ENCODE data around the gene CHMP1B.

DNA sequence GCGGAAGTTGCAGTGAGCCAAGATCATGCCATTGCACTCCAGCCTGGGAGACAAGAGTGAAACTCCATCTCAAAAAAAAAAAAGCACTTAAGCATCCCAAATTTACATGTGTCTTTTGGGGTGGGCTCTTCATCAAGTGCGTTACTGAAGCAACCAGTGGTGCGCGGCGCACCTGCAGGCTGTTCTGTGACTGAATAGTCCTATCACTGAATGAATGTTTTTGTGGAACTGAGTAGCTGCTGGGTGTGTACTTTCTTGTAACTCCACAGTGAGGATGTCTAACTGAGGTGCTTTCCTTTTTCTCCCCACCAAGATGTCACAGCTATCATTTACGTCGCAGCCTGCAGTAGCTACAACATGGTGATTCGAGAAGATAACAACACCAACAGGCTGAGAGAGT is 17.0 kb downstream of the CHMP1B start:
- TF ChIP-seq, protein P1, sequence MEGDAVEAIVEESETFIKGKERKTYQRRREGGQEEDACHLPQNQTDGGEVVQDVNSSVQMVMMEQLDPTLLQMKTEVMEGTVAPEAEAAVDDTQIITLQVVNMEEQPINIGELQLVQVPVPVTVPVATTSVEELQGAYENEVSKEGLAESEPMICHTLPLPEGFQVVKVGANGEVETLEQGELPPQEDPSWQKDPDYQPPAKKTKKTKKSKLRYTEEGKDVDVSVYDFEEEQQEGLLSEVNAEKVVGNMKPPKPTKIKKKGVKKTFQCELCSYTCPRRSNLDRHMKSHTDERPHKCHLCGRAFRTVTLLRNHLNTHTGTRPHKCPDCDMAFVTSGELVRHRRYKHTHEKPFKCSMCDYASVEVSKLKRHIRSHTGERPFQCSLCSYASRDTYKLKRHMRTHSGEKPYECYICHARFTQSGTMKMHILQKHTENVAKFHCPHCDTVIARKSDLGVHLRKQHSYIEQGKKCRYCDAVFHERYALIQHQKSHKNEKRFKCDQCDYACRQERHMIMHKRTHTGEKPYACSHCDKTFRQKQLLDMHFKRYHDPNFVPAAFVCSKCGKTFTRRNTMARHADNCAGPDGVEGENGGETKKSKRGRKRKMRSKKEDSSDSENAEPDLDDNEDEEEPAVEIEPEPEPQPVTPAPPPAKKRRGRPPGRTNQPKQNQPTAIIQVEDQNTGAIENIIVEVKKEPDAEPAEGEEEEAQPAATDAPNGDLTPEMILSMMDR (conservative IDR thresholded peaks at IDR 0.05), result no peak
- no peak for TF ChIP-seq ZFX (IDR thresholded peaks at IDR 0.05)
